ENCODE data around the gene SAMD4A.

Gene SAMD4A, protein sequence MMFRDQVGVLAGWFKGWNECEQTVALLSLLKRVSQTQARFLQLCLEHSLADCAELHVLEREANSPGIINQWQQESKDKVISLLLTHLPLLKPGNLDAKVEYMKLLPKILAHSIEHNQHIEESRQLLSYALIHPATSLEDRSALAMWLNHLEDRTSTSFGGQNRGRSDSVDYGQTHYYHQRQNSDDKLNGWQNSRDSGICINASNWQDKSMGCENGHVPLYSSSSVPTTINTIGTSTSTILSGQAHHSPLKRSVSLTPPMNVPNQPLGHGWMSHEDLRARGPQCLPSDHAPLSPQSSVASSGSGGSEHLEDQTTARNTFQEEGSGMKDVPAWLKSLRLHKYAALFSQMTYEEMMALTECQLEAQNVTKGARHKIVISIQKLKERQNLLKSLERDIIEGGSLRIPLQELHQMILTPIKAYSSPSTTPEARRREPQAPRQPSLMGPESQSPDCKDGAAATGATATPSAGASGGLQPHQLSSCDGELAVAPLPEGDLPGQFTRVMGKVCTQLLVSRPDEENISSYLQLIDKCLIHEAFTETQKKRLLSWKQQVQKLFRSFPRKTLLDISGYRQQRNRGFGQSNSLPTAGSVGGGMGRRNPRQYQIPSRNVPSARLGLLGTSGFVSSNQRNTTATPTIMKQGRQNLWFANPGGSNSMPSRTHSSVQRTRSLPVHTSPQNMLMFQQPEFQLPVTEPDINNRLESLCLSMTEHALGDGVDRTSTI

DNA sequence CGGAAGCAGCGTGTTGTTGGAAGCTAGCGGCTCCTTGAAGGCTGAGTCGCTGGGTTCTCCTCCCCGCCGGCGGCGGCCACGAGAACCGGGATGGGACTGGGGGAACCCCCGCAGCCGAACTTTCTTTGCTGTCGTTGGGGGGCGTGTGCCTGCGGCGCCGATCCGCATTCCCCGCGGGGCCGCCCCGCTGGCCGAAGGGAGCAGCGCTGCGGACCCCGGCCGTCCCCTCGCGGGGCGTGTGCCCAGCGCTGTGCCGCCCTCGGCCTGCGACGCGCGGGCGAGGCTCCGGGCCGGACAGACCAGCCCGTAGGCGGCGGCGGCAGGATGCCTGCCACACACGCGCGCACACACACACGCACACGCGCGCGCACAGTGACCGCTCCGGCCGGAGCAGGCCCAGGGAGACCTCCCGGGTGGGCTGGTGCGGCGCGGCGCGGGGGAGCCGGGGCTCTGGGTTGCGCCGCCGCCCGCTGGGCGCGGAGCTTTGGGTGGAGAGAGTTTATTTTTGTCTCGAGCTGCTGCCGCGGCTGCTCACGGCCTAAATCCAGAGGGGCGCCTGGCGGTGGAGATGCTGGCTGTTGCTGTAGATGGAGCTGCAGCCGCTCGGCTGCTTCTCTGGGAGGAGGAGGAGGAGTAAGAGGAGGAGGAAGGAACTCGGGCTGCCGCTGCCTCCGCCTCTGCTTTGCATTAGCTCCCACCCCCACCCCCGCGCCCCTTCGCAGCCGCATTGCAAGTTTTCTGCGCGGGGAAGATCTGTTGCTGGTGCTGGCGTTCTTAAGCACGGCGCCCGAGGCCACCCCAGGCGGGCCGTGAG lies at the start of gene SAMD4A:
Gene SAMD4A, plus strand, starts transcription at position 719 of the 814 bp plus-strand sequence. CDS start 789 bp downstream, outside the sequence.
- DNase-seq: peak; percentile 39

GRCh38 chr14:54524410-54524809 lies 42.5 kb upstream of the SAMD4A start:
- DNase-seq: no peak

DNA sequence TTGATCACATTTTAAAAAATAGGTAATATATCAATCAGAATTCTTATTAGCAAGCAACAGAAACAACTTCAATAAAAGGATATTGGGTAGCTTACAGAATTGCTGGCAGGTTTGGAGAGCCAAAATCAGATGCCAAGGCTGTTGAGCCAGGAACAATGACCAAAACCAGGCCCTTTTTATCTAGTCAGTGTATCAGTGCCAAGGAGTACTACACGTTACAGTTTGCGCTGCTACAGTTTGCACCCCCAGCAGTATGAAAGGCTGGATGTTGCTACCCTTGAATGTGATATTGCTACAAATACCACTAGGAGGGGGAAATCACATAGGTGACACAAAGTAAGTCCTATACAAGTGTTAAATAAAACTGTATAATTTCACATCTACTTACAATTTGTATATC lies 38.0 kb upstream of the SAMD4A start:
- DNase-seq: no peak

GRCh38 chr14:54529811-54530210 lies 37.1 kb upstream of the SAMD4A start:
- DNase-seq: no peak

GRCh38 chr14:54532111-54533012 lies 34.6 kb upstream of the SAMD4A start:
- no peak for DNase-seq

DNA sequence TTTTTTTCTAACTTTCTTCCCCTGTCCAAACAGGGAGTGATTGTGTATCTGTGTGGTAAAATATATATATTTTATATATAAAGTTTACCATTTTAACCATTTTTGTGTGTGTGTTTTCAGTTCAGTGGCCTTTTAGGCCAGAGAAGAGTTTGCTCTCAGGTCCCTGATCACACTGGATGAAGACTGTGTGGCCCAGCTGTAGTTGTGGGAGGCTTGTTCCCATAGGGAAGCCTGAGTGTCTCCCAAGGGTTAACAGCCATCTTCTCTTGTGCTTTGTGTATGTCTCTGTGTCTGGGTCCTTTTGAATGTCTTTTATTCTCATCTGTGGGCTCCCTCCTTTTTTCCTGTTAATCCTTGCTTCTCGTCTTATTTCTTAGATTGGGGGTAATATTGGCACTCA lies 33.8 kb upstream of the SAMD4A start:
- no peak for DNase-seq

- no peak for DNase-seq
Measured at GRCh38 chr14:54535126-54535525, 31.8 kb upstream of the SAMD4A start.

DNA sequence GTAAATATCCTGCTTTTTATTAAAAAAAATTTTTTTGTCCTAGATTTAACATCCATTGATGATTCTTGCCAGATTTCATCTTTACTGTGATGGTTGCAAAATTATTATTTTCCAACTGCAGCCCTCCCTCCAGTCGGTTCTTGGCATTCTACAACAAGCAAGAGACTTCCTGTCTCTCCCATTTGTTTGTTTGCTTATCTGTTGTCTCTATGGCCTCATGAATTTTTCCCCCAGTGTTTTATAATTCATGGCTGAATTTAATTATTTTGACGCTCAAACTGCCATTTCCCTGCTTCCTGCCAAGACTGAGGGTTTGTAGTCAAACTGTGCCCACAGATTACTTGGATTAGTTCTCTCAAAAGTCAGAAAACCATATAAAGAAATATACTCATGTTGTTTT lies 31.3 kb upstream of the SAMD4A start:
- no peak for DNase-seq

DNA sequence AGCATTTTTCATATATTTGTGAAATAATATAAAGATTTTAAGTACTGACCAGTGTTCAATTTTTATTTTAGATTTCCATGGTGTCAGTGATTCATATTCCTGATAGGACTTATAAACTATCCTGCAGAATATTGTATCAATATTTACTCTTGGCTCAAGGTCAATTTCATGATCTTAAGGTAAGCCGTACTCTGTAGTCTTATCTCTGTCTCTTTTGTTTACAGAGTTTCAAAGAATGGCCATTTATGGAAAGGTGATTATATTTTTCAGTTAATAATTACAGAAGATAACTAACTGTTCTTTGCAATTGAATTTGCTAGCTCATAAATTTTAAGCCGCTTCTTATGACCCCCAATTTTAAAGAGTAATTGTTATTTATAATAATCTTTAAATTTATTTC lies 29.3 kb upstream of the SAMD4A start:
- no peak for DNase-seq

GRCh38 chr14:54538055-54538454 lies 28.9 kb upstream of the SAMD4A start:
- DNase-seq: no peak

DNA sequence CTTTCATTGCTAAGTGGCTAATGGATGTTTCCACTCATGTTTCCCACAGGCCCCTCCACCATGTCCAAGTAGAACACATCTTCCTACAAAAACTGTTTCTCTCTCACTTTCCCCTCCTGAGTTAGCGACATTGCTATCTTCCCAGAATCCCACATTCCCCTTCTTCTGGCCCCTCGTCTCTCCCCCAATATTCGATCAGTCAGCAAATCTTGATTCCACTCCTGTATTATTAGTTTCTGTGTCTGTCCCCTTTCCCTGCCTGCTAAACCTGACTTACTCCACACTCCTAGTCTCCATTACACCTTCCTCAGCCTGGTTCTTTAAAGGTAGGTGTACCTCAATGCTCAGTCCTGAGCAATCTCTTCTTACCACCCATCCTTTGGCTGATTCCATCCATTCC lies 19.3 kb upstream of the SAMD4A start:
- no peak for DNase-seq

DNA sequence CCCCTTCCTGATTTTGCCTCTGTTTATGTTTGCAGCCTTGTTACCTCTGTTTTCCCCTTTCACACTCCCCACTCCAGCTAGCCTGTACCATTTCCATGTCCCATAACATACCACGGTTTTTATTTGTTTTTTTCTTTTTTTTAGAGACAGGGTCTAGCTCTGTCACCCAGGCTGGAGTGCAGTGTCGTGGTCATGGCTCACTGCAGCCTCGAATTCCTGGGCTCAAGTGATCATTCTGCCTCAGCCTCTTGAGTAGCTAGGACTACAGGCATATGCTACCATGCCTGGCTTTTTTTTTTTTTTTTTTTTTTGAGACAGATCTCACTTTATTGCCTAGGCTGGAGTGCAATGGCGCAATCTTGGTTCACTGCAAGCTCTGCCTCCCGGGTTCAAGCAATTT lies 18.4 kb upstream of the SAMD4A start:
- no peak for DNase-seq

GRCh38 chr14:54549862-54550261 lies 17.1 kb upstream of the SAMD4A start:
- no peak for DNase-seq

- DNase-seq: no peak
Measured at GRCh38 chr14:54550514-54550913, 16.4 kb upstream of the SAMD4A start.

- no peak for DNase-seq
Measured at GRCh38 chr14:54554401-54554800, 12.5 kb upstream of the SAMD4A start.

DNA sequence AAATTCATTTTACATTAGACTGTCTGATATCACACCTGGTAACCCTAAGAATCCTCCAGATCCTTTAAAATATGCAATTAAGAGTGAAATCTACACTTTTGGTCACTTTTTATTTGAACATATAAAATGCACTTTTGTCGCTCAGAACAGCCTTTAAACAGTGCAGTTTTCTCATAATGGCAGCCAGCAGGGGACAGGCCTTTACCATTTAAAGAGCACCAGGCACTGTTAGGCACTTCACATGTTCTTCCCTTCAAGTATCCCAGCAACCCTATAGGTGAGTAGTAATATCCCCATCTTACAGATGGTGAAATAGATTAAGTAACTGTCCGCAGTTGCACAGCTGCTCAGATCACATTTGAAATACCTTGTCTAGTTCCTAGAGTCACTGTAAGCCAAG lies 11.3 kb upstream of the SAMD4A start:
- no peak for DNase-seq

DNA sequence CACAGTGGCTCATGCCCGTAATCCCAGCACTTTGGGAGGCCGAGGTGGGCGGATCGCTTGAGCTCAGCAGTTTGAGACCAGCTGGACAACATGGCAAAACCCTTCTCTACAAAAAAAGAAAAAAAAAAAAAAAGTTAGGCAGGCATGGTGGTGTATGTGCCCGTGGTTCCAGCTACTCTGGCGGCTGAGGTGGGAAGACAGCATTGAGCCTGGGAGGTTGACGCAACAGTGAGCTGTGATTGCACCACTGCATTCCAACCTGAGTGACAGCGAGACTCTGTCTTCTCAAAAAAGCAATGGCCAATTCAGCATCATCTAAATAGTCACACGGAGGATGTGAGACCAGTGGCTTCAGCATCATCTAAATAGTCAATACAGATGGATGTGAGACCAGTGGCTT lies 10.4 kb upstream of the SAMD4A start:
- DNase-seq: no peak

DNA sequence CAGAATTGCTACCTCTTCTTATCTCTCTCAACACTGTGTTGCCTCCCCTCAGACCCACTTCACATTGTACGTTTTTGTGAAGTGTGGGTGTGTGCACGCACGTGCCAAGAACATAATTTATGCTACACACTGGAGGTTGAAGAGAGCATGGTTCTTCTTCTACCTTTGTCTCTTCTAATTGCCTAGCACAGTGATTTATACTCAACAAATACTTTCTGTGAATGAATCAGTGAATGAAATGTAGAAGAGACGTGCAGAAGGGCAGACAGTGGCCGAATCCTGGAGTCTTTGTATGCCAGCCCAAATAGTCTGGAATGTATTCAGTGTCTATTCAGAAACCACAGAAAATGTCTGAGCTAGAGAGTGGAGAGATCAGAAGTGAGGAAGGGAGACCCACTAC lies 4.6 kb upstream of the SAMD4A start:
- DNase-seq: no peak

- DNase-seq: no peak
Measured at GRCh38 chr14:54564071-54564867, 2.7 kb upstream of the SAMD4A start.

DNA sequence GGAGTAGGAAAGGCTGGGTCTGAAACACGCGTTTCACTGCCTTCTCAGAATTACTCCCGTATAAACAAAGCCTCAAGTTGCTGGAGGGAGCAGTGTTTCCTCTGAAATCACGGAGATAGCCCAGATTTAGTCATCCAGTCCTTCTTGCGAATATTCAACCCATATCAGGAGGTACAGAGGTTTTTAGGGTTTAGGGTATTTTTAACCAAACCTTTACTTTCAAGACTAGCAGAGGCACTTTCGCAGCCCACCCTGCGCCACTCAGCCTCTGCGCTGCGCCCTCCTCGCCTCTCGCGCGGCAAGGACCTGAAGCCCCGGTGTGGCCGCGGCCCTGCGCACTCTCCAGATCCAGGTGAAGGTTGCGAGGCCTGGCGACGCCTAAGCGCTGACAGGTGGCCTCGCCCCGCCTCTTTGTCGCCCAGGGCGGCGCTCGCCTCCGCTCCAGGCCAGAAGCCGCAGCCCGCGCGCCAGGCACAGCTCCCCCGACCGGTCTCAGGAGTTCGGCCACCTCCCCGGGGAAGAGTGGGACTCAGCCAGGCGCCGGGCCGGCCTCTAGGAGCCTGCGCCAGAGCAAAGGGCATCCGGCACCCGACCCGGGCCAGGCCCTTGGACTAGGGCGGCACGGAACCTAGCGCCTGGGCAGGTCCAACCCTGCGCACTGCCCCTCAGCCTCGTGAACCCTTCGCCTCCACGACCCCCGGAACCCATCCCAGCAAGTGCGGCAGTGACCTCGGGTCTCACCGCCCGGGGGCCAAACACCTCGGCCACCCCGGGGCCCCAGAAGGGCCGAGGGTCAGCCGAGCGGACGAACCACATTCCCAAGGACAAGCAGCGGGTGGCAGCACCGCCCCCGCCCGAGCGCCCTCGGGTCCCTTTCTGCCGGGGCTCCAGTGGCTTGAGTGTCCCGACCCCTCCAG lies 1.8 kb upstream of the SAMD4A start:
- peak; percentile 51 for DNase-seq

All from activated effector memory CD4-positive, alpha-beta T cell treated with Interleukin-2 at 50 U/mL for 16 hours (primary cell).